ENCODE measurements around the gene PCDHGB6. TPM values are rescaled to one million over a fixed set of nuclear protein-coding genes. Genes with fewer than 3 reads are reported as not detected.
A peak's percentile ranks its signal among the peaks of the same experiment; 100 is the strongest.
"Not testable (repeated sequence)": the region's sequence is repeated elsewhere in the genome, so short reads cannot be mapped to it uniquely, and the experiment has no call there.

PCDHGB6 gene
- total RNA-seq, 1 donor from 2014 or later: 11.9 TPM

DNA sequence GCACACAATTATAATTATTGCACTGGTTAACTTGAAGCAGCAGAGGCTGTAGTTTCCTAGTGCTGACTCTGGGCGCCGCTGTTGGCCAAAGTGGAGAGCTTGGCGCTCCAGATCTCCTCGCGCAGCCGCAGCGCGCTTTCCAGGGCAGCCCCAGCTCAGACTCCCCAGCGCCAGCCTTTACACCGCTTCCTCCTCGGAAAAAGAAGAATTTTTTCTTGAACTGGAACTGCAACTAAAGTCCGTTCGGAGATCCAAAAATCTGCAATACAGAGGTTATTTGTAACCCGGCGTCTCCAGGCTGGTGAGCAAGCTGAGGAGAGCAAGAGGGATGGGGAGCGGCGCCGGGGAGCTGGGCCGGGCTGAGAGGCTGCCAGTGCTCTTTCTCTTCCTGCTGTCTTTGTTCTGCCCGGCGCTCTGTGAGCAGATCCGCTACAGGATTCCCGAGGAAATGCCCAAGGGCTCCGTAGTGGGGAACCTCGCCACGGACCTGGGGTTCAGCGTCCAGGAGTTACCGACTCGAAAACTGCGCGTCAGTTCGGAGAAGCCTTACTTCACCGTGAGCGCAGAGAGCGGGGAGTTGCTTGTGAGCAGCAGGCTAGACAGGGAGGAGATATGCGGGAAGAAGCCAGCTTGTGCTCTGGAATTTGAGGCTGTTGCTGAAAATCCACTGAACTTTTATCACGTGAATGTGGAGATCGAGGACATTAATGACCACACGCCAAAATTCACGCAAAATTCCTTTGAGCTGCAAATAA lies 20.1 kb upstream of the PCDHGB6 start, which contains the start of gene PCDHGB4:
Gene PCDHGB4 (plus strand): TSS at position 142 of the 755 bp plus-strand sequence. CDS start 187 bp downstream, at position 329.
- DNase-seq (ENCODE audit: low spot score); intact Hi-C loops (cut with DNase I): not testable (repeated sequence)

- intact Hi-C loops (cut with DNase I): no loop called here
- DNase-seq (ENCODE audit: low spot score): no peak
Observed at GRCh38 chr5:141388661-141389060, 19.2 kb upstream of the PCDHGB6 start.

- DNase-seq (ENCODE audit: low spot score): no peak
- intact Hi-C loops (cut with DNase I): loop anchor here (2.0 kb wide), 1 partner anchor 19 kb away; the partner anchor contains the start of gene PCDHGB3
Observed at GRCh38 chr5:141389153-141390042, 18.4 kb upstream of the PCDHGB6 start.

GRCh38 chr5:141392429-141393198 lies 15.2 kb upstream of the PCDHGB6 start, which contains the start of gene PCDHGA8:
TSS of gene PCDHGA8 (plus strand) at chr5:141392633. CDS start at chr5:141392814, 181 bp downstream.
- no peak for DNase-seq (ENCODE audit: low spot score)
- intact Hi-C loops (cut with DNase I): no loop called here

DNA sequence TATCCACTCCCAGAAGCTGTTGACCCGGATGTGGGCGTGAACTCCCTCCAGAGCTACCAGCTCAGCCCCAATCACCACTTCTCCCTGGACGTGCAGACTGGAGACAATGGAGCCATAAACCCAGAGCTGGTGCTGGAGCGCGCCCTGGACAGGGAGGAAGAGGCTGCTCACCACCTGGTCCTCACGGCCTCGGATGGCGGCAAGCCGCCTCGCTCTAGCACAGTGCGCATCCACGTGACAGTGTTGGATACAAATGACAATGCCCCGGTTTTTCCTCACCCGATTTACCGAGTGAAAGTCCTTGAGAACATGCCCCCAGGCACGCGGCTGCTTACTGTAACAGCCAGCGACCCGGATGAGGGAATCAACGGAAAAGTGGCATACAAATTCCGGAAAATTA lies 14.6 kb upstream of the PCDHGB6 start:
- intact Hi-C loops (cut with DNase I): no loop called here
- no peak for DNase-seq (ENCODE audit: low spot score)

- DNase-seq (ENCODE audit: low spot score); intact Hi-C loops (cut with DNase I): not testable (repeated sequence)
Observed at GRCh38 chr5:141394401-141395187, 13.2 kb upstream of the PCDHGB6 start.

- intact Hi-C loops (cut with DNase I); DNase-seq (ENCODE audit: low spot score): not testable (repeated sequence)
Observed at GRCh38 chr5:141397756-141398551, 9.9 kb upstream of the PCDHGB6 start, which contains the start of gene PCDHGB5. TSS of gene PCDHGB5 (plus strand) at chr5:141397947. CDS start at chr5:141398128, 181 bp downstream.

GRCh38 chr5:141398608-141399007 lies 9.2 kb upstream of the PCDHGB6 start:
- intact Hi-C loops (cut with DNase I): no loop called here
- DNase-seq (ENCODE audit: low spot score): peak; percentile 5

GRCh38 chr5:141399555-141400258 lies 8.1 kb upstream of the PCDHGB6 start:
- peak; percentile 46 for DNase-seq (ENCODE audit: low spot score)
- intact Hi-C loops (cut with DNase I): loop anchor here (5.0 kb wide), 1 partner anchor 42 kb away; the partner anchor contains the start of genes PCDHGA4 and PCDHGB2

- DNase-seq (ENCODE audit: low spot score): no peak
- intact Hi-C loops (cut with DNase I): loop anchor here (5.0 kb wide), 1 partner anchor 45 kb away; the partner anchor contains the start of genes PCDHGA4 and PCDHGB2
Observed at GRCh38 chr5:141402553-141403243, 5.1 kb upstream of the PCDHGB6 start, which contains the start of gene PCDHGA9. TSS of gene PCDHGA9 (plus strand) at chr5:141402778. CDS start at chr5:141402953, 175 bp downstream.

DNA sequence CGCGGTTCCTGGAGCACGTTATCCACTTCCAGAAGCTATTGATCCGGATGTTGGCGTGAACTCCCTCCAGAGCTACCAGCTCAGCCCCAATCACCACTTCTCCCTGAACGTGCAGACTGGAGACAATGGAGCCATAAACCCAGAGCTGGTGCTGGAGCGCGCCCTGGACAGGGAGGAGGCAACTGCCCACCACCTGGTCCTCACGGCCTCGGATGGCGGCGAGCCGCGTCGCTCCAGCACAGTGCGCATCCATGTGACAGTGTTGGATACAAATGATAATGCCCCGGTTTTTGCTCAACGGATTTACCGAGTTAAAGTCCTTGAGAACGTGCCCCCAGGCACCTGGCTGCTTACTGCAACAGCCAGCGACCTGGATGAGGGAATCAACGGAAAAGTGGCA lies 4.4 kb upstream of the PCDHGB6 start:
- DNase-seq (ENCODE audit: low spot score): no peak
- intact Hi-C loops (cut with DNase I): loop anchor here (5.0 kb wide), 1 partner anchor 46 kb away; the partner anchor contains the start of genes PCDHGA4 and PCDHGB2

DNA sequence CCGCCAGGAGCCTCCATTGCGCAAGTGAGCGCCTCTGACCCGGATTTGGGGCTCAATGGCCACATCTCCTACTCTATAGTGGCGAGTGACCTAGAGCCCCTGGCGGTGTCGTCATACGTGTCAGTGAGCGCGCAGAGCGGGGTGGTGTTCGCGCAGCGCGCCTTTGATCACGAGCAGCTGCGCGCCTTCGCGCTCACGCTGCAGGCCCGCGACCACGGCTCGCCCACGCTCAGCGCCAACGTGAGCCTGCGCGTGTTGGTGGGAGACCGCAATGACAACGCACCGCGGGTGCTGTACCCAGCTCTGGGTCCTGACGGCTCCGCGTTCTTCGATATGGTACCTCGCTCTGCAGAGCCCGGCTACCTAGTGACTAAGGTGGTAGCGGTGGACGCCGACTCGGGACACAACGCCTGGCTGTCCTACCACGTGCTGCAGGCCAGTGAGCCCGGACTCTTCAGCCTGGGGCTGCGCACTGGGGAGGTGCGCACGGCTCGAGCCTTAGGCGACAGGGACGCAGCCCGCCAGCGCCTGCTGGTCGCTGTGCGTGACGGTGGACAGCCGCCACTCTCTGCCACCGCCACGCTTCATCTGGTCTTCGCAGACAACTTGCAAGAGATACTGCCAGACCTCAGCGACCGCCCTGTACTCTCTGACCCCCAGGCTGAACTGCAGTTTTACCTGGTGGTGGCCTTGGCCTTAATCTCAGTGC lies 1.9 kb downstream of the PCDHGB6 start:
- intact Hi-C loops (cut with DNase I): no loop called here
- DNase-seq (ENCODE audit: low spot score): no peak

DNA sequence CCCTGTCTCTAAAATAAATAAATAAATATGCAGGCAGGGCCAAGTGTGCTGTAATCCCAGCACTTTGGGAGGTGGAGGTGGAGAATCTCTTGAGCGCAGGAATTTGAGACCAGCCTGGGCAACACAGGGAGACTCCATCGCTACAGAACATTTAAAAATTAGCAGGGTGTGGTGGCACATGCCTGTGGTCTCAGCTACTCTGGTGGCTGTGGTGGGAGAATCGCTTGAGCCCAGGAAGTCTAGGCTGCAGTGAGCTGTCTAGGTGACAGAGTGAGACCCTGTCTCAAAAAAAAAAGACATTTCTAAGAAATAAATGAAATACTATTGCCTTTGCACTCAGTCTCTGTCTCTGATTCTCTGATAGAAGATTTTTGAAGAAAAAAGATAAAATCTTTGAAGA lies 3.8 kb downstream of the PCDHGB6 start:
- no peak for DNase-seq (ENCODE audit: low spot score)
- intact Hi-C loops (cut with DNase I): no loop called here

DNA sequence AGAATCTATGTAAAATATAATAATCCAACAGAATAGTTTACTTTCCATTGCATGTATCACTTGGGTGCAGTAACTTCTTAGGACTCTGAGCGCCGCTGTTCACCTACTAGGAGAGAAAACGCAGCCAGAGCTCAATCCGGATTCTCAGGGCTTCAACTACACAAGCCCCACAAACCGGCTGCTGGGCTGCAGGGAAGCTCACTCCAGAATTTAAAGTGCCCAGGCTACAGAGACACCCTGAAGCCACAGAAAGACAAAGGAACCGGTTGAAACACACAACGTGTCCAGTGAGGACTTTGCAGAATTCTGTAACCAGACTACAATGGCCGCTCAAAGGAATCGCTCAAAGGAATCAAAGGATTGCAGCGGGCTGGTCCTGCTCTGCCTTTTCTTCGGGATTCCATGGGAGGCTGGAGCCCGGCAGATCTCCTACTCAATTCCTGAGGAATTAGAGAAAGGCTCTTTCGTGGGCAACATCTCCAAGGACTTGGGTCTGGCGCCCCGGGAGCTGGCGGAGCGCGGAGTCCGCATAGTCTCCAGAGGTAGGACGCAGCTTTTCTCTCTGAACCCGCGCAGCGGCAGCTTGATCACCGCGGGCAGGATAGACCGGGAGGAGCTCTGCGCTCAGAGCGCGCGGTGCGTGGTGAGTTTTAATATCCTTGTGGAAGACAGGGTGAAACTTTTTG lies 5.2 kb downstream of the PCDHGB6 start, which contains the start of gene PCDHGA10:
Gene PCDHGA10 (plus strand): TSS at position 134 of the 686 bp plus-strand sequence. CDS start 189 bp downstream, at position 323.
- DNase-seq (ENCODE audit: low spot score): no peak
- intact Hi-C loops (cut with DNase I): no loop called here

DNA sequence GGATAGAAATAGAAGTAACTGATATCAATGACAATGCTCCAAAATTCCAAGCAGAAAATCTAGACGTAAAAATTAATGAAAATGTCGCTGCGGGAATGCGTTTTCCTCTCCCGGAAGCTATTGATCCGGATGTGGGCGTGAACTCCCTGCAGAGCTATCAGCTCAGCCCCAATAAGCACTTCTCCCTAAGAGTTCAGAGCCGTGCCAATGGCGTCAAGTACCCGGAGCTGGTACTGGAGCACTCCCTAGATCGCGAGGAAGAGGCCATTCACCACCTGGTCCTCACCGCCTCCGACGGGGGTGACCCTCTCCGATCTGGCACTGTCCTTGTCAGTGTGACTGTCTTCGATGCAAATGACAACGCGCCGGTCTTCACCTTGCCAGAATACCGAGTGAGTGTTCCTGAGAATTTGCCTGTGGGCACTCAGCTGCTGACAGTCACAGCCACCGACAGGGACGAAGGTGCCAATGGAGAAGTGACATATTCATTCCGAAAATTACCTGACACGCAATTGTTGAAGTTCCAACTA lies 5.8 kb downstream of the PCDHGB6 start:
- intact Hi-C loops (cut with DNase I): loop anchor here (2.0 kb wide), 1 partner anchor 145 kb away; no protein-coding TSS in a partner anchor
- DNase-seq (ENCODE audit: low spot score): no peak

Measured in cardiac septum (tissue), 1 donor.